BE2C (cell line): Measurements from ENCODE around the gene RPL32.

Experiments used
- DNase-seq: peaks from one replicate; pipeline ENCODE4 v3.0.0-alpha.2; 2020
- H3K27me3 ChIP-seq: fragments of 250-450 bp; sonication (Bioruptor Pico); 2 replicates; pipeline ENCODE4 v1.5.1; 2020; ENCODE audit warnings: mild to moderate bottlenecking
- H3K36me3 ChIP-seq: fragments of 250-450 bp; sonication (Bioruptor Pico); 2 replicates; pipeline ENCODE4 v1.5.1; 2020; ENCODE audit warnings: mild to moderate bottlenecking
- H3K4me1 ChIP-seq: fragments of 250-450 bp; sonication (Bioruptor Pico); 2 replicates; pipeline ENCODE4 v1.5.1; 2020
- H3K4me3 ChIP-seq: 2 replicates; pipeline ENCODE4 v1.5.1; 2011; ENCODE audit warnings: low read depth, low read length
- H3K9me3 ChIP-seq: fragments of 250-450 bp; sonication (Bioruptor Pico); 2 replicates; pipeline ENCODE4 v1.5.1; 2020
- TF ChIP-seq, protein P1 (sequence below): IDR thresholded peaks from 2 replicates; pipeline ENCODE4 v1.5.1; 2012; ENCODE audit warnings: mild to moderate bottlenecking, low read depth, low read length

The RPL32 gene

GRCh38 chr3:12818773-12819172 is 22.6 kb downstream of the RPL32 start:
- Histone ChIP-seq H3K36me3 (no peaks in the 10 kb centered on the region), H3K4me3 (no peak overlapping the region), H3K27me3 (no peaks in the 10 kb centered on the region), H3K9me3 (no peaks in the 10 kb centered on the region), H3K4me1 (no peaks in the 10 kb centered on the region)
- TF ChIP-seq, protein P1, sequence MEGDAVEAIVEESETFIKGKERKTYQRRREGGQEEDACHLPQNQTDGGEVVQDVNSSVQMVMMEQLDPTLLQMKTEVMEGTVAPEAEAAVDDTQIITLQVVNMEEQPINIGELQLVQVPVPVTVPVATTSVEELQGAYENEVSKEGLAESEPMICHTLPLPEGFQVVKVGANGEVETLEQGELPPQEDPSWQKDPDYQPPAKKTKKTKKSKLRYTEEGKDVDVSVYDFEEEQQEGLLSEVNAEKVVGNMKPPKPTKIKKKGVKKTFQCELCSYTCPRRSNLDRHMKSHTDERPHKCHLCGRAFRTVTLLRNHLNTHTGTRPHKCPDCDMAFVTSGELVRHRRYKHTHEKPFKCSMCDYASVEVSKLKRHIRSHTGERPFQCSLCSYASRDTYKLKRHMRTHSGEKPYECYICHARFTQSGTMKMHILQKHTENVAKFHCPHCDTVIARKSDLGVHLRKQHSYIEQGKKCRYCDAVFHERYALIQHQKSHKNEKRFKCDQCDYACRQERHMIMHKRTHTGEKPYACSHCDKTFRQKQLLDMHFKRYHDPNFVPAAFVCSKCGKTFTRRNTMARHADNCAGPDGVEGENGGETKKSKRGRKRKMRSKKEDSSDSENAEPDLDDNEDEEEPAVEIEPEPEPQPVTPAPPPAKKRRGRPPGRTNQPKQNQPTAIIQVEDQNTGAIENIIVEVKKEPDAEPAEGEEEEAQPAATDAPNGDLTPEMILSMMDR, result no peak
- DNase-seq, result no peak

- H3K4me3 ChIP-seq, result no peak overlapping the region
- no peak for DNase-seq
- no peaks in the 10 kb centered on the region for H3K9me3 ChIP-seq
- H3K36me3 ChIP-seq, result no peaks in the 10 kb centered on the region
- TF ChIP-seq, protein P1, result no peak
- H3K4me1 ChIP-seq, result no peaks in the 10 kb centered on the region
- H3K27me3 ChIP-seq, result no peaks in the 10 kb centered on the region
Measured at GRCh38 chr3:12818273-12818672, 23.1 kb downstream of the RPL32 start.

GRCh38 chr3:12817343-12817710 is 24.0 kb downstream of the RPL32 start:
- DNase-seq, result peak; percentile 42
- Histone ChIP-seq H3K36me3 (no peaks in the 10 kb centered on the region), H3K4me3 (no peak overlapping the region), H3K9me3 (no peaks in the 10 kb centered on the region), H3K27me3 (no peaks in the 10 kb centered on the region), H3K4me1 (no peaks in the 10 kb centered on the region)
- TF ChIP-seq, protein P1, result no peak

DNA sequence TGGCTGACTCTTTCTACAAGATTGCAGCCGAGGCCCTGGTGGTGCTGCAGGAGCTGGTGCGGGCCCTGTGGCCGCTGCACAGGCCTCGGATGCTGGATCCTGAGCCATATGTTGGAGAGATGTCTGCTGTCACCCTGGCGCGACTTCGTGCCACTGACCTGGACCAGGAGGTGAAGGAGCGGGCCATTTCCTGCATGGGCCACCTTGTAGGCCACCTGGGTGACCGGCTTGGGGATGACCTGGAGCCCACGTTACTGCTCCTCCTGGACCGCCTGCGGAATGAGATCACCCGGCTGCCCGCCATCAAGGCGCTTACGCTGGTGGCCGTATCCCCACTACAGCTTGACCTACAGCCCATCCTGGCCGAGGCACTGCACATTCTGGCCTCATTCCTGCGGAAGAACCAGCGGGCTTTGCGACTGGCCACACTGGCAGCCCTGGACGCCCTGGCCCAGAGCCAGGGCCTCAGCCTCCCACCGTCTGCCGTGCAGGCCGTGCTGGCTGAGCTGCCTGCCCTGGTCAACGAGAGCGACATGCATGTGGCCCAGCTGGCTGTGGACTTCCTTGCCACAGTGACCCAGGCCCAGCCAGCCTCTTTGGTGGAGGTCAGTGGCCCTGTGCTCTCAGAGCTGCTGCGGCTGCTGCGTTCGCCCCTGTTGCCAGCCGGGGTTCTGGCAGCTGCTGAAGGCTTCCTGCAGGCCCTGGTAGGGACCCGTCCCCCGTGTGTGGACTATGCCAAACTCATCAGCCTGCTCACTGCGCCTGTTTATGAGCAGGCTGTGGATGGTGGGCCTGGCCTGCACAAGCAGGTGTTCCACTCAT is 24.6 kb downstream of the RPL32 start:
- H3K4me3 ChIP-seq, result no peak overlapping the region
- DNase-seq, result no peak
- H3K4me1 ChIP-seq, result no peaks in the 10 kb centered on the region
- TF ChIP-seq, protein P1, result no peak
- no peaks in the 10 kb centered on the region for H3K36me3 ChIP-seq
- H3K9me3 ChIP-seq, result no peaks in the 10 kb centered on the region
- no peaks in the 10 kb centered on the region for H3K27me3 ChIP-seq

GRCh38 chr3:12815719-12816118 is 25.6 kb downstream of the RPL32 start:
- Histone ChIP-seq H3K27me3 (no peaks in the 10 kb centered on the region), H3K4me3 (no peak overlapping the region), H3K9me3 (no peaks in the 10 kb centered on the region), H3K4me1 (no peaks in the 10 kb centered on the region), H3K36me3 (no peaks in the 10 kb centered on the region)
- no peak for DNase-seq
- TF ChIP-seq, protein P1, result no peak

DNA sequence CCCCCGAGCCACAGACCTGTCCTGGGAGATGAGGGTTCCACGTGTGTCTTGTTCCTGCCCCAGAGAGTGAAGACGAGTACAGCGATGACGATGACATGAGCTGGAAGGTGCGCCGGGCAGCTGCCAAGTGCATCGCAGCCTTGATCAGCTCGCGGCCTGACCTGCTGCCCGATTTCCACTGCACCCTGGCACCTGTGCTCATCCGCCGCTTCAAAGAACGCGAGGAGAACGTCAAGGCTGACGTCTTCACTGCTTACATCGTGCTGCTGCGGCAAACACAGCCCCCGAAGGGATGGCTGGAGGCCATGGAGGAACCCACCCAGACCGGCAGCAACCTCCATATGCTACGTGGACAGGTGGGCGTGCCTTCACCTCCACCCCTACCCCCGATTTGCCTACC is 26.3 kb downstream of the RPL32 start:
- Histone ChIP-seq H3K9me3 (no peaks in the 10 kb centered on the region), H3K4me1 (no peaks in the 10 kb centered on the region), H3K36me3 (no peaks in the 10 kb centered on the region), H3K27me3 (no peaks in the 10 kb centered on the region), H3K4me3 (no peak overlapping the region)
- TF ChIP-seq, protein P1, result no peak
- DNase-seq, result no peak
